Superior temporal gyrus (tissue), 1 donor: ENCODE results near the gene DIP2B.
A peak's percentile ranks its signal among the peaks of the same experiment; 100 is the strongest.
"Not testable (repeated sequence)": the region's sequence is repeated elsewhere in the genome, so short reads cannot be mapped to it uniquely, and the experiment has no call there.

ENCODE experiments used
- DNase-seq: peaks from one replicate; pipeline ENCODE4 v3.0.0-alpha.2; 2016; ENCODE audit errors: extremely low spot score

Gene DIP2B

DNA sequence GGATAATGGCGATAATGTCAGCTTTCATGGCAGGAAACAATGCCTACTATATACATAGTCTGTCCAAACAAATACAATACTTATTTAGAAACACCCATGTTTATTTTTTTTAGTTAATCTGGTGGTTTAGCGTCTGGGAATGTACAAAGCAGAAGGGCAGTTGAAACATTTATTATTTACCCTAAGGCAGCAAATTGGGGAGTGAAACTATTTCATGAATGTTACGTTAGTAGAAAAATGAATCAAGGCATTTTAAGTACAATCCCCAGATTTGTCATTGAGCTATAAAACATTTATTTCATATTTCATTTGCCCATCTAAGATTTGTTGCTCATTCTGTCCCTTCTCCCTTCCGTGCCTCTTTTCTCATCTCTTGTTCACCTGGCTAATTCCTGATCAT, 172.0 kb downstream of the DIP2B start:
- no peak for DNase-seq

DNA sequence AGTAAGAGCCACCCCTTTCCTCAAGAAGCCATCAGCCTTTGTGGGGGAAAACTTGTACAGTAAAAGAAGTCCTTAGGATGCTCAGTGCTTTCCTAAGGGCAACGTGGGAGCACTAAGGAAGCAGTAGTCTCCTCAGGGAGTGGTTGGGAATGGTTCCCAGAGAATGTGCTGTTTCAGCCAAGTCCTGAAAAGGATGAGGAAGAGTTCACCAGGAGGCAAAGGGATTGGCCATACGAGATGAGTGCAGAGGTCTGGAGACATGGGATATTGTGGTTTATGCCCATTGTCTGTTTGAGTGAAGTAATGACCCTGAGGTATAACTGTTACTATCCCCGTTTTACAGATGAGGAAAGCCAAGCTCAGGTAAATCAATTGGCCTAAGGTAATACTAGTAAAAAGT, 173.1 kb downstream of the DIP2B start:
- no peak for DNase-seq

DNA sequence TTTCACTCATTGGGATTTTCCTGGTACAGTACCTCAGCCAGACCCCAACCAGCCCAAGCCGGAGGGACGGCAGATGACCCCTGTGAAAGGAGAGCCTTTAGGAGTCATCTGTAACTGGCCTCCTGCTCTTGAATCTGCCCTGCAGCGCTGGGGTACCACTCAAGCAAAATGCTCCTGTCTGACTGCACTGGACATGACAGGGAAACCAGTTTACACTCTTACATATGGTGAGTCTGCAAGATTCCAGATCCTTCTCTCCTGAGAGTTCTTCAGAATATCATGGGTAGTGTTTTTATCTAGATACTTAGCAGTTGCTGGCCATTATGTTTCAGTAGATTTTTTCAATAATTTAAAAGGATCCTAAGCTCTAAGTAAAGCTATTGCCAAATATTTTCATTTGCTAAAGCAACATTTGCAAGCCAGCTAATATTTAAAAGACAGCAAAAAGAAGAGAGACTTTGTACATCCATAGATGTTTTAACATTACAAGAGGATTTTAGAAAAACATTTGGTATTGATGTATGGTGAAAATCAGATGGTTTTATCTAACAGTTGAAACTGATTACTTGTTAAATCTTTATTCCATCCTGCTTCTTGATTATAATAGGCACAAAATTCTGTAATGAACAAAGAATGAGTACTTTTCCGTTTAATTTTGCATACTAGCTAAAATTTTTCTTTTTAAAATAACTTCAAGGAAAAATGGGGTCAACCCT, 174.0 kb downstream of the DIP2B start:
- no peak for DNase-seq

DNA sequence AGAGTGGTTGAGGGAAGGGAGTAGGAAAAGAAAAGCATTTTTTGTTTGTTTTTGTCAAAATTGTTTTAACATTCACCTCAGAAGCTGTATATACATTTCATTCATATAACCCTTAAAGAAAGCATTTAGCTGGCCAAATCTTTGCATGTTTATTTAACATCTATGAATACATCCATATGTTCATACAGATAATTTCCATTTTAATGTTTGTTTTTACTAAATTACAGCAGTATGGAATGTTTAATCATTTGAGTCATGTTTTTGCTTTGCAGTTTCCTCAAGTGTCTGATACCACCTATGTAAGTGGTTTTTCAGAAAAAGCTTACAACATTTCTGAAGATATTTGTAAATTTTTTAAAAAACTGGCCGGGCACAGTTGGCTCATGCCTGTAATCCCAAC, 174.8 kb downstream of the DIP2B start:
- no peak for DNase-seq

DNA sequence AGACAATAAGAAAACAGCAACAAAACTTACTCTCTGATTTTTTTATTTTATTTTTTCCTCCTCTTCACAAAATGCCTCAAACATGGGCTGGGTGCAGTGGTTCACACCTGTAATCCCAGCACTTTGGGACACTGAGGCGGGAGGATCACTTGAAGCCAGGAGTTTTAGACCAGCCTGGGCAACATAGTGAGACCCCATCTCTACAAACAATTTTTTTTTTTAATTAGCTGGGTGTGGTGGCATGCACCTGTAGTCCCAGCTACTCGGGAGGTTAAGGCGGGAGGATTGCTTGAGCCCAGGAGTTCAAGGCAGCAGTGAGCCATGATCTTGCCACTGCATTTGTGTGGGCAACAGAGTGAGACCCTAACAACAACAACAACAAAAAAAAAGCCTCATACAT, 176.3 kb downstream of the DIP2B start:
- not testable (repeated sequence) for DNase-seq

DNA sequence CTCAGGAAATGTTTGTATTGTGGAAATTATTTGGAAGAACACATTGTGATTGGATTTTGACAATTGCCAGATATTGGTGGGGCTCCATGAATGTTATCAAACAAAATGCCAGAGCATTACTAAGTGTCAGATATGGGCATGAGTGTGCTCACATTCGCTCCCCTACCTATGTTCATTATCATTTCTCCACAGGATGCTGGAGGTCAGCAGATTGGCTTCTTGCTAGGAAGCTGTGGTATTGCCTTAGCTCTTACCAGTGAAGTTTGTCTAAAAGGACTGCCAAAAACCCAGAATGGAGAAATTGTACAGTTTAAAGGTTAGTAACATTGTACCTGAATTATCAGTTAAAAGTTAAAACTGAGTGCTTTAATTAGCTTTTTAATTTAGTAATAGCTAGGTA, 180.9 kb downstream of the DIP2B start:
- DNase-seq, result no peak

DNA sequence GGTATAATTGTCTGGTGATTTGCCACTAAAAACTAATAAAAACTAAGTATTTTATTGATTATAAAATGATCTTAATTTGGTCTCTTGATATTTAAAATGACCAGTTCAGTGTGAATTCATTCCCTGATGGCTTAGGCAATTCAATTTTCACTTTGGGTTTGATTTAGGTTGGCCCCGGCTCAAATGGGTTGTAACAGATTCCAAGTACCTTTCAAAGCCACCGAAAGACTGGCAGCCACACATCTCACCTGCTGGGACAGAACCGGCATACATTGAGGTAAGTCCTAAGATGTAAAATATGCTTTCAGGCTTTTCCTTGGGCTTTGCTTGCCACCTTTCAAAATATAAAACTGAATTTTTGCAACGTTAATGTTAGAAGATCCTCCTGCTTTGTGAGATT, 181.6 kb downstream of the DIP2B start:
- no peak for DNase-seq

DNA sequence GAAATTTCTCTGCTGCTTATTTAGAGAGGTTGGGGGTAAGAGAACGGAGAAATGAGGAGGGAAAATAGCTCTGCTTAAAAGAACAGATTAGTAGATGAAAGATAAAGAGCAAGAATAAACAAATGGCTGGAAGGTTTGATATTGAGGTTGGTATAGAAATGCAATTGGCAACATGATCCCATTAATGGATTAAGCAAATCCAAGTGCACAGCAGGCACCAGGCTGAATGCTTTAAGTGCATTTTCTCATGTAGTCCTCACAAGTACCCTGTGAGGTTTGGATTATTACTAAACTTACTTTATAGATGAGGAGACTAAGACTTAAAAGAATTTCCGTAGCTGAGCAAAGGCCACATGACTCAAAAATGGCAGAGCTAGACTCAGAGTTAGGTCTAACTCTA, 182.2 kb downstream of the DIP2B start:
- DNase-seq, result no peak

DNA sequence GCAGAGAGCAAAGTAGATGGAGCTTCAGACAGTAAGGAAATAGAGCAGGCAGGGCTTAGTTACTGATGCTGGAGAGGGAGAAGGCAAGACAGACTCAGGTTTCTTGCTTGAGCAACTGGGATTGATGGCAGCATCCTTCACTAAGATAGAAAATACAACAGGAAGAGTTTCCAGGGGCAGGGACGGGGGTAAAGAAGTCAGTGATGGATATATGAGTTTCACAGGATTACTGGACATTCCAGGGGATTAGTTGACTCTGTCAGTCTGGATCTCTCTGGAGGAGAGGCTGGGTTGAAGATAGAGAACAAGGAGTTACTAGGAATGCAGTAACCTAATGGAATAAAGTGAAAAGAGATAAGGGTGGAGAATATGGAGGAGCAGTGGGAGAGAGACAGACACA, 184.7 kb downstream of the DIP2B start:
- DNase-seq, result no peak

DNA sequence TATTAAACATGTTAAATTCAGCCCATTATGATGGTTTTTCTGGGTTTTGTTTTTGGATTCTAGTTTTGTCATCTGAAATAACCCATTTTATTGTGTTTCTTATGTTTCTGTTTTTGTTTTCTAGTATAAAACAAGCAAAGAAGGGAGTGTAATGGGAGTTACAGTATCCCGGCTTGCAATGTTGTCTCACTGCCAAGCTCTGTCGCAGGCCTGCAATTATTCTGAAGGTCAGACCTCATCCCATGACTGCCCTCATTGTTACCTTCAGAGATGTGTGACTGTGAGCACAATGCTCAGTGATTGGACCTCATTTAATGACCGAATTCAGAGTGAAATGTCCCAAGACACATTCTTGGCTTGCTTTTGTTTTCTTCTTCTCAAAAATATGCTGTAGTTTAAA, 186.1 kb downstream of the DIP2B start:
- DNase-seq, result peak; percentile 90

DNA sequence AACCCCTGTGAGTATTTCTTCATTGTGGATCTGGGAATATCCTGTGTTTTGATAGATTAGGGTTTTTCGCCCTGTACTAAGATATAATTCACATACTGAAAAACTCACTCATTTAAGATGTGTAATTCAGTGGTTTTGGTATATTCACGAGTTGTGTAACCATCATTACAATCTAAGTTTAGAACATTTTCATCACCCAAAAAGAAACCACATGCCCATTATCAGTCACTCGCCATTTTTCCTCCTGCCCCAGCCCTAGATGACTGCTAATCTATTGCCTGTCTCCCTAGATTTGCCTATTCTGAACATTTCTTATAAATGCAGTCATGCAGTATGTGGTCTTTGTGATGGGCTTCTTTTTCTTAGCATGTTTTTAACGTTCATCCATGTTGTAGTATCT, 191.2 kb downstream of the DIP2B start:
- no peak for DNase-seq

DNA sequence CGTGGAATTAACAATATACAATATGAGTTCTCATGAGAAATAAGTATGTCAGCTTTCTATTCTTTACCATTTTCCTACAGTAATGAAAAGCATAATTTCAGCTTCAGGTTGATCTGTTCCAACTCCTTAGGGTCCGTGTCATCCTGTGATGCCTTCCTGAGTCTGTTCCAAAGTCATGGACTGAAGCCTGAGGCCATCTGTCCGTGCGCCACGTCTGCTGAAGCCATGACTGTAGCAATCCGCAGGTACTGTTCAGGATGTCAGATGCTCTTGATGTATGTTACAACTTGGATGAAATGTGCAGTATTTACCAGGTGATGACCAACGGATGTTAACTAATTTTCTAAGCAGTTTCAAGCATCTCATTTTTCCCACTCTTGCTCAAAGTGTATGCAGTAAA, 192.1 kb downstream of the DIP2B start:
- no peak for DNase-seq

DNA sequence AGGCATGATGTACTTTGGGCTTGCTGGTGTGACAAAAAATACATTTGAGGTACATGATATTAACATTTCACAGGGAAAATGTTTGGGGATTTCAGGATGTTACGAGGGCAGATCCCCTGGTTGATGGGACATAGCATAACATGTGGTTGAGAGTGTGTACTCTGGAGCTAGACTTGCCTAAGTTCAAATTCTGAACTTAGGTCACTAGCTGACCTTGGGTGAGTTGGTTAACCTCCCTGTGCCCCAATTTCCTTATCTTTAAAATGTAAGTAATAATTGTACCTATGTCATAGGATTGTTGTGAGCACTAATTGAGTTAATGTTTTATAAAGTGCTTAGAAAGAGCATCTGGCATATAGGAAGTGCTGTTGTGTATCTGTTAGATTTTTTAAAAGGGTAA, 194.4 kb downstream of the DIP2B start:
- no peak for DNase-seq

DNA sequence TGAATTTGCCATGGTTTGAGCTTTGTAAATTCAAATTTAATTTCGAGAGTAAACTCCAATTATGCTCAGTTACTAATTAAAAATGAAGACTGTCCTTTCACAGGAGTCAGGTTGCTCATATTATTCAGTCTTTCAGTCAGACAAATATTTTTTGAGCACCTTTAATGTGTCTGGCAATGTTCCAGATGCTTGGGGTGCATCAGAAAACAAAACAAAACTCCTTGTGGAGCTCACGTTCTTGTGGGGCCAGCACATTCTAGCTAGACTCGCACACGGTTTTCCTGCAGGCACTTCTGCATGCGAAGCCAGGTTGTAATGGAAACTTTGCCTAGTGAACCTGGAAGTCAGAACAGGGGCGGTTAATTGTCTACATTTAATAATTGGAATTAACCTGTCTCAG, 195.2 kb downstream of the DIP2B start:
- DNase-seq, result no peak

DNA sequence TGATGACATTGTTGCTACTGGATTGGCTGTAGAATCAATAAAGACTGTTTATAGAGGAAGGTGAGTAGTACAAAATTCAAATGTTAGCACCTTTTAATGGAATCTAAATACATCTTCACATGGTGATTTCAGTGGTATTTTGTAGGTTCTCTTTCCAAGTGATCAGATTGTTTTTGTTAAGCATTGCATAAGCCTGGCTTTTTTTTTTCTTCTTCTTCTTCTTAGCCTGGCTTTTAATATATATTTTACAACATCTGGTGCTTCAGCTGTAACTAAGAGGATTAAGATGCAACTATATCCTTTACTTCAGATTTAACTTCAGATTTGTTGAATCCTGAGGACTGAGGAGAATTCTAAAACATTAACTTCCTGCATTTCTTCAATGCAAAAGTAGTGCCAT, 201.8 kb downstream of the DIP2B start:
- no peak for DNase-seq

DNA sequence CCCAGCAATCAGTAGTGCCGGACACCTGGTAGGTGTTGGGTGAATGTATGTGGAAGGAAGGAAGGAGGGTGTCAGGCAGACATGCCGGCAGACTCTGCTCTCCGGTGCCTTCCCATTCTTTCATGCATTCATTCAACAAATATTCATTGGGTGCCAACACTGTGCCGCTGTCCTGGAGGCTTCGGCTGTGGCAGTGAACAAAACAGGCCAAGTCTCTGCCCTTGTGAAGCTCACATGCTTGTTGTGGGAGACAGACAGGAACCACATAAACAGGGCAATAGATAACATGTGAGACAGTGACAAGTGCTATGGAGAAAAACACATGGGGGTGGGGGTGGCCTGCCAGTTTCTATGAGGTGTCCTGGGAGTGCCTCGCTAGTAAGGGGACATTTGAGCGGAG, 202.6 kb downstream of the DIP2B start:
- no peak for DNase-seq

DNA sequence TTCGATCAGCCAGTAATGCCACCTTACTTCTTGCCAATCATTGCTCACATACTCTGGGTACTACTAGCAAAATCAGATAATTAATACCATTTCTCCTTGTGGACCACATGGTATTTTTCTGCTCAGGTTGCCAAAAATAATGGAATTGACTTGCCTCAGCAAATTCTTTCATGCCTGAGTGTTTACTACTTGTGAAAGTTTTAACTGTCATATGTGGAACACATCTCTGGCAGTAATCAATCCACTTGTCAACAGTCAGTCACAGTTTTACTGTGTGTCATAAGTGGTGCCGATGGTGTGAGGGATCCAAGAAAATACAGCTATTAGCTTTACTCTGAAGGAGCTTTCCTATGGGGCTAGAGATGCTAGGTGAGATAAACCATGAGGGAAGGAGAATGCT, 203.8 kb downstream of the DIP2B start:
- DNase-seq, result no peak

DNA sequence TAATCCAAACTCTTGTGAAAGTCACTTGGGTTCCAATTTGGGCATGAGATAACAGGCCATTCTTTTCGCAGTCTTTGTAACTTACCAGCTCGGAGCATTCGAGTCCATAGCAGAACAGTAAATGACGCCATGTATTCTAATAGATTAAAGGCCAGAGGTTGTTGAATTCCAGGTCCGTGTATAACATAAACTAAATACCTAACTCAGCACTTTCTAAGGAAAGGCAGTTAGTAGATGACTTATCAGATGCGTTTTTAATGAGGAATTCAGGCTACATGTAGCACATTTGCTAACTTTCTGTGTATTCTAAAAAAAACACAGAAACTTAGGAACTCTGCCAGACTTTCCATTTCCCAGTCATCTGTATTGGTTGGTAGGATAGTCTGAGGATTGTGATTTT, 206.3 kb downstream of the DIP2B start:
- no peak for DNase-seq

DNA sequence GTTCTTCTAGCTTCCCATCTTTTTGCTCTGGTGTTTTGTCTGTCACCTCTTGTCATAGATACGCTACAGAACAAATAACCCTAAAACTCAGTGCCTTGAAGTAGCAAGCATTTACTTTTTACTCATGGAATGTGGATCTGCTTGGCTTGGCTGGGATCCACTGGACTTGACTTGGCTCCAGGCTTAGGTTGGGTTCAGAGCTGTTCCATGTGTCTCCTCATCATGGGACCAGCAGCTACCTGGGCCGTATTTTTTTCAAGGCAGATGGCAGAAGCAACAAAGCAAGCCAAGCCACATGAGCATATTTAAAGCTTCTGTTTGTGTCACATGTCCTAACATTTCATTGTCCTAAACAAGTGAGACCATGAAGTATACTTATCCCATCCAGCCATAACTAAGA, 210.4 kb downstream of the DIP2B start:
- no peak for DNase-seq

DNA sequence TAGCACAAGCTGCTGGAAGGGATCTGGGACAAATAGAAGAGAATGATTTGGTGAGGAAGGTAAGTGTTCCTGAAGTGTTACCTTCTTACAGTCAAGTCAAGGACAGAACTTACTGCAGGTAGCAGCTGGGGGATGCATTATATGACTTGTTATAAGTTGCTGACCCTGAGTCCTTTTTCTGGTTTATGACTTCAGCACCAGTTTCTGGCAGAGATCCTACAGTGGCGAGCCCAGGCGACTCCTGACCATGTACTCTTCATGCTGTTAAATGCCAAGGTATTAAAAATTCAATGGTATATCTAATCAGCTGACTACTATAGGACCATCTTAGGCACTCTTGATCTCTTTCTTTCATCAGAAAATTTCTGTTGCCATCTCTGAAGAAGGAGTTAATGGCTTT, 214.0 kb downstream of the DIP2B start:
- no peak for DNase-seq

DNA sequence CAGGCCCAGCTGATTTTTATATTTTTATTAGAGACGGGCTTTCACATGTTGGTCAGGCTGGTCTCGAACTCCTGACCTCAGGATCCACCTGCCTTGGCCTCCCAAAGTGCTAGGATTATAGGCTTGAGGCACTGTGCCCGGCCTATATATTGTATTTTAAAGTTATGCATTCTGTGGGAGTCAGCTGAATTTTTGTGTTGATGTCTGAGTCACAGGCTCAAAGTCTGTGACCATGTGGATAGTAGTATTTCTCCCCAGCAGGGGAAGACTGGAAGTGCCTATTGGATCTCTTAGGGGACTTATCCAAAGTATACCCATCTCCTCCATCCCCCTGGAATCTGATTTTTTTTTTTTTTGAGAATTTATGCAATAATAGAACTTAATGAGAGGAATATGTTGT, 215.3 kb downstream of the DIP2B start:
- DNase-seq, result no peak

DNA sequence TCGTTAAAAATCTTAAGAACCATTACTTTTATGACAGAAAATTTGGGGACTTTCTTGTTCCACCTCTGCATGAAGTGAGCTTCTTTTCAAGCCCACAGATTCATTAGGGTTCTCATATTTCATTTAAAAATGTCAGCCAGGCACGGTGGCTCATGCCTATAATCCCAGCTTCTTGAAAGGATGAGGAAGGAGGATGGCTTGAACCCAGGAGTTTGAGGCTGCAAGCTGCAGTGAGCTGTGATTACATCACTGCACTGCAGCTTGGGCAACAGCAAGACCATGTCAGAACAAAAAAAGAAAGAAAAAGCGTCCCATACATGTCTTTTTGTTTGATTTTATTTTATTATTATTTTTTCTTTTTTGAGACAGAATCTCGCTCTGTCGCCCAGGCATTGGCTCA, 215.7 kb downstream of the DIP2B start:
- no peak for DNase-seq

DNA sequence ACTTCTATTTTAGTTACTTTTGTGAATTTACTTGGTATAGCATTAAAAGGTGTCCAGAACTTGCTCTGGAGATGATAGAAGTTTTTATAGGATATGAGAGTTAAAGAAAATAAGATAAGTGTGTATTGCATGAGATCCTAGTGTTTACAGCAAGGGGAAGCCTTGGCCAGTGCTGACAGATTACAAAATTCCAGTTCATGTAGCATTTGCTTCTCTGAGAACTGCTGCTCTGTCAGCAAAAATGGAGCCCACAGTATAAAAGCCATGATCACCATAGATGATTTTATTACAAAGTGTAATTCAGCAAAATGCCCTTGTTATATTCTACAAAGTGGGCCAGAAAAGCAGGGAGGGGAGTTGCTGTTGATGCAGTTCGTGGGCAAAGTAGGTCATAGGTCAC, 219.1 kb downstream of the DIP2B start:
- DNase-seq, result no peak
